A673 (cell line): ENCODE data around the gene ARHGAP40. TPM values are rescaled to one million over a fixed set of nuclear protein-coding genes. Genes with fewer than 3 reads are reported as not detected.

Experiments
- BruUV-seq: library from RNA; stranded (reverse); fragments of 400-500 nt; replicated peaks from 2 replicates; lab custom pipeline; 2021; lab: Mats Ljungman, UMichigan
- CTCF ChIA-PET: fragments of 300-600 bp; sonication (Branson Sonifier 250); formaldehyde crosslinking; loops from one replicate; lab custom pipeline; 2022; ENCODE audit warnings: antibody characterized with exemption; lab: Charles Lee
- POLR2A ChIA-PET: fragments of 300-600 bp; sonication (Branson Sonifier 250); formaldehyde crosslinking; loops from one replicate; lab custom pipeline; 2022; ENCODE audit warnings: antibody characterized with exemption; ENCODE audit not compliant: low non-redundant PET; lab: Charles Lee
- DNase-seq: peaks from one replicate; pipeline ENCODE4 v3.0.0-alpha.2; 2015; ENCODE audit warnings: low spot score
- H3K27ac ChIP-seq: fragments of 200-600 bp; sonication (generic); 2 replicates; pipeline ENCODE4 v1.5.1; 2016; ENCODE audit warnings: mixed run types, low read depth, mild to moderate bottlenecking, mixed read lengths, antibody characterized with exemption, low read length; ENCODE audit not compliant: poor library complexity, severe bottlenecking
- H3K27me3 ChIP-seq: fragments of 200-600 bp; sonication (generic); replicated peaks from 2 replicates; pipeline ENCODE4 v1.6.1; 2017; ENCODE audit warnings: mixed run types, low read depth, mild to moderate bottlenecking, mixed read lengths, antibody characterized with exemption, low read length; ENCODE audit not compliant: insufficient read depth, poor library complexity
- H3K36me3 ChIP-seq: fragments of 200-600 bp; sonication (generic); 2 replicates; pipeline ENCODE4 v1.6.1; 2016; ENCODE audit warnings: mixed run types, mild to moderate bottlenecking, mixed read lengths, antibody characterized with exemption, low read length; ENCODE audit not compliant: insufficient read depth, poor library complexity, severe bottlenecking
- H3K4me1 ChIP-seq: fragments of 200-600 bp; sonication (generic); 2 replicates; pipeline ENCODE4 v1.6.1; 2017; ENCODE audit warnings: mixed run types, mild to moderate bottlenecking, mixed read lengths, antibody characterized with exemption, low read length; ENCODE audit not compliant: insufficient read depth, poor library complexity, severe bottlenecking
- H3K4me3 ChIP-seq: fragments of 200-600 bp; sonication (generic); 2 replicates; pipeline ENCODE4 v1.5.1; 2016; ENCODE audit warnings: low read depth, mixed run types, mild to moderate bottlenecking, mixed read lengths, low read length; ENCODE audit not compliant: poor library complexity, severe bottlenecking
- H3K9me3 ChIP-seq: fragments of 200-600 bp; sonication (generic); 2 replicates; pipeline ENCODE4 v1.6.1; 2016; ENCODE audit warnings: mixed run types, low read depth, mild to moderate bottlenecking, mixed read lengths, antibody characterized with exemption, low read length; ENCODE audit not compliant: poor library complexity, severe bottlenecking
- CTCF ChIP-seq: fragments of 300-800, 200-600 bp; sonication (generic); conservative IDR thresholded peaks from 2 replicates; pipeline ENCODE4 v1.5.1; 2017; ENCODE audit warnings: low read depth, mild to moderate bottlenecking, antibody characterized with exemption, low read length, moderate library complexity, mixed read lengths
- EZH2 ChIP-seq: fragments of 200-600 bp; sonication (generic); IDR thresholded peaks from 2 replicates; pipeline ENCODE4 v1.6.1; 2017; ENCODE audit warnings: borderline replicate concordance, low read depth, mild to moderate bottlenecking, mixed read lengths, antibody characterized with exemption, low read length; ENCODE audit not compliant: poor library complexity, severe bottlenecking
- intact Hi-C: fragments of 100-400 bp; cut with micrococcal nuclease; formaldehyde crosslinking; loops from one replicate; pipeline ENCODE4 v1.10.0; 2022; ENCODE audit not compliant: unreplicated experiment
- total RNA-seq: library from RNA; stranded (reverse); gene quantifications from 2 replicates; pipeline ENCODE4 v1.2.3, GENCODE V29; 2021

Gene ARHGAP40
- total RNA-seq, 1 experiment from 2014 or later: not detected

- H3K4me1 ChIP-seq: no peaks in the 10 kb centered on the region
- TF ChIP-seq CTCF (no peak), EZH2 (no peak)
- ChIA-PET CTCF (no interaction called here), POLR2A (no interaction called here)
- no peak for DNase-seq
- H3K4me3 ChIP-seq: no peak overlapping the region
- BruUV-seq: no TSS peak
- H3K27me3 ChIP-seq: peaks cover 22% of the 10 kb centered on the region
- no peak overlapping the region for H3K27ac ChIP-seq
- no peaks in the 10 kb centered on the region for H3K36me3 ChIP-seq
- no peaks in the 10 kb centered on the region for H3K9me3 ChIP-seq
- intact Hi-C loops: no loop called here
Measured at GRCh38 chr20:38657390-38657789, 55.8 kb downstream of the ARHGAP40 start.

- Histone ChIP-seq H3K27me3 (peaks cover 20% of the 10 kb centered on the region), H3K27ac (no peak overlapping the region), H3K36me3 (no peaks in the 10 kb centered on the region), H3K9me3 (no peaks in the 10 kb centered on the region), H3K4me1 (no peaks in the 10 kb centered on the region), H3K4me3 (no peak overlapping the region)
- intact Hi-C loops: no loop called here
- BruUV-seq: no TSS peak
- DNase-seq: peak; percentile 33
- ChIA-PET POLR2A (no interaction called here), CTCF (interaction anchor here (0.7 kb wide), 2 partner anchors 25 to 30 kb away, joined by 3 read pairs; no protein-coding TSS in a partner anchor)
- peak; percentile 66 for TF ChIP-seq CTCF
- TF ChIP-seq EZH2: no peak
Measured at GRCh38 chr20:38658879-38659596, 57.4 kb downstream of the ARHGAP40 start.

GRCh38 chr20:38659597-38659880, 57.9 kb downstream of the ARHGAP40 start:
- no TSS peak for BruUV-seq
- peaks cover 20% of the 10 kb centered on the region for H3K27me3 ChIP-seq
- ChIA-PET POLR2A (no interaction called here), CTCF (no interaction called here)
- H3K4me1 ChIP-seq: no peaks in the 10 kb centered on the region
- no peak for DNase-seq
- no peaks in the 10 kb centered on the region for H3K9me3 ChIP-seq
- intact Hi-C loops: no loop called here
- no peak overlapping the region for H3K4me3 ChIP-seq
- no peak overlapping the region for H3K27ac ChIP-seq
- TF ChIP-seq EZH2 (no peak), CTCF (no peak)
- no peaks in the 10 kb centered on the region for H3K36me3 ChIP-seq
